ENCODE data around the gene LPCAT4. TPM values are rescaled to one million over a fixed set of nuclear protein-coding genes. Genes with fewer than 3 reads are reported as not detected.
"Not testable (repeated sequence)": the region's sequence is repeated elsewhere in the genome, so short reads cannot be mapped to it uniquely, and the experiment has no call there.

Gene LPCAT4
- total and polyA plus RNA-seq, 4 donors = 7.6 to 78.6 (median 34.8) TPM

GRCh38 chr15:34358948-34359347 is 8.0 kb downstream of the LPCAT4 start:
- Histone ChIP-seq H3K4me3 (ENCODE audit: low read length in 2 of 2) (no peak overlapping the region), H3K4me1 (ENCODE audit: control insufficient read depth in 1 of 2, insufficient read depth in 2 of 2, low read length in 2 of 2) (no peaks in the 10 kb centered on the region), H3K27ac (ENCODE audit: low read depth in 1 of 2, low read length in 2 of 2) (no peak overlapping the region), H3K27me3 (ENCODE audit: control insufficient read depth in 1 of 2, insufficient read depth in 2 of 2, low read length in 1 of 2) (no peaks in the 10 kb centered on the region), H3K36me3 (ENCODE audit: control insufficient read depth in 1 of 2, insufficient read depth in 2 of 2, low read length in 1 of 2) (peaks cover 0 to 6% of the 10 kb centered on the region in 2 donors), H3K9me3 (ENCODE audit: control insufficient read depth, low read length) (no peaks in the 10 kb centered on the region)
- intact Hi-C loops (cut with DNase I) = no loop called here
- ATAC-seq (ENCODE audit: low FRiP score) (no peak), DNase-seq (no peak)
- WGBS, 2 donors = 95 to 100% methylated on average over 4 of the region's 4 CpGs

GRCh38 chr15:34358367-34358766 is 8.6 kb downstream of the LPCAT4 start:
- Histone ChIP-seq H3K9me3 (ENCODE audit: control insufficient read depth, low read length) (no peaks in the 10 kb centered on the region), H3K4me1 (ENCODE audit: control insufficient read depth in 1 of 2, insufficient read depth in 2 of 2, low read length in 2 of 2) (no peaks in the 10 kb centered on the region), H3K4me3 (ENCODE audit: low read length in 2 of 2) (no peak overlapping the region), H3K36me3 (ENCODE audit: control insufficient read depth in 1 of 2, insufficient read depth in 2 of 2, low read length in 1 of 2) (peaks cover 0 to 6% of the 10 kb centered on the region in 2 donors), H3K27ac (ENCODE audit: low read depth in 1 of 2, low read length in 2 of 2) (no peak overlapping the region), H3K27me3 (ENCODE audit: control insufficient read depth in 1 of 2, insufficient read depth in 2 of 2, low read length in 1 of 2) (no peaks in the 10 kb centered on the region)
- no peak for ATAC-seq (ENCODE audit: low FRiP score)
- 73 to 75% methylated on average over 3 of the region's 3 CpGs for WGBS, 2 donors
- no peak for DNase-seq
- intact Hi-C loops (cut with DNase I) = no loop called here

DNA sequence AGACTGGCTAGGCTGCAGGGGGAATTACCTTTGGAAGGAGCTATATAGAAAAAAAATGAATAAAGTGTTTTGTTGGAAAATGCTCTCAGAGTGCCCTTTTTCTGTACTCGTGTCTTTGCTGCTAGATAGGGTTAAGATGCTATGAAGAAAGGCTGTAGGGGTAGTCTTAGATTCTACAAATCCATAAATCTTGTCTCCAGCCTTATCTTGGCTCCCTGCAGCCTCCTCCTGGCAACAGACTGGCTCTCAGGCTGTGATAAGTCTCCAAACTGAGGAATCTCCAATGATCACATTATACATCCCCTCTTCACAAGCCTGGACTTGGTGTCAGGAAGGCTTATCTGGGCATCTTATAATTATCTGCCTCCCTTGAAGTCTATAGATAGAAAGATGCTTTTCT is 9.3 kb downstream of the LPCAT4 start:
- H3K36me3 ChIP-seq (ENCODE audit: control insufficient read depth in 1 of 2, insufficient read depth in 2 of 2, low read length in 1 of 2) = peaks cover 0 to 6% of the 10 kb centered on the region in 2 donors
- no peaks in the 10 kb centered on the region for H3K9me3 ChIP-seq (ENCODE audit: control insufficient read depth, low read length)
- H3K27me3 ChIP-seq (ENCODE audit: control insufficient read depth in 1 of 2, insufficient read depth in 2 of 2, low read length in 1 of 2) = no peaks in the 10 kb centered on the region
- no peak overlapping the region for H3K4me3 ChIP-seq (ENCODE audit: low read length in 2 of 2)
- ATAC-seq (ENCODE audit: low FRiP score) (no peak), DNase-seq (no peak)
- no peak overlapping the region for H3K27ac ChIP-seq (ENCODE audit: low read depth in 1 of 2, low read length in 2 of 2)
- H3K4me1 ChIP-seq (ENCODE audit: control insufficient read depth in 1 of 2, insufficient read depth in 2 of 2, low read length in 2 of 2) = no peaks in the 10 kb centered on the region
- intact Hi-C loops (cut with DNase I) = no loop called here
- 80 to 84% methylated on average over 1 of the region's 1 CpG for WGBS, 2 donors

DNA sequence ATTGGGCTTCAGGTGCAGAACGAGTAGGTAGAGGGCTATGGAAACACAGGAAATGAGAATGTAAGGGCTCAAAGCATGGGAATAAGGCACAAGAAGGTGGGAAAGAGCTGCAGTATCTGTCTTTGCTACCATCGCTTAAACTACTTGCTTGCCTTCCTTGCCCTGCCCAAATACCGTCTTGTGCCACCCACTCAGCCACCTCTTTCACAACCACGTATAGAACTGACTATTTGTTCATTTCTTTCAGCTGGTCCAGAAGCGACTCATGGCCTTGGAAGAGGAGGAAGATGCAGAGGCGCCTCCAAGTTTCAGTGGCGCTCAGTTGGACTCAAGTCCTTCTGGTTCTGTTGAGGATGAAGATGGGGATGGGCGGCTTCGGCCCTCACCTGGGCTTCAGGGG is 11.8 kb downstream of the LPCAT4 start:
- no peak overlapping the region for H3K4me3 ChIP-seq (ENCODE audit: low read length in 2 of 2)
- H3K36me3 ChIP-seq (ENCODE audit: control insufficient read depth in 1 of 2, insufficient read depth in 2 of 2, low read length in 1 of 2) = peaks cover 0 to 2% of the 10 kb centered on the region in 2 donors
- H3K9me3 ChIP-seq (ENCODE audit: control insufficient read depth, low read length) = no peaks in the 10 kb centered on the region
- 81 to 92% methylated on average over 9 of the region's 9 CpGs for WGBS, 2 donors
- H3K4me1 ChIP-seq (ENCODE audit: control insufficient read depth in 1 of 2, insufficient read depth in 2 of 2, low read length in 2 of 2) = no peaks in the 10 kb centered on the region
- ATAC-seq (ENCODE audit: low FRiP score) (no peak), DNase-seq (no peak)
- H3K27ac ChIP-seq (ENCODE audit: low read depth in 1 of 2, low read length in 2 of 2) = no peak overlapping the region
- no peaks in the 10 kb centered on the region for H3K27me3 ChIP-seq (ENCODE audit: control insufficient read depth in 1 of 2, insufficient read depth in 2 of 2, low read length in 1 of 2)
- intact Hi-C loops (cut with DNase I) = no loop called here

- Histone ChIP-seq H3K27me3 (ENCODE audit: control insufficient read depth in 1 of 2, insufficient read depth in 2 of 2, low read length in 1 of 2) (no peaks in the 10 kb centered on the region), H3K27ac (ENCODE audit: low read depth in 1 of 2, low read length in 2 of 2) (no peak overlapping the region), H3K4me1 (ENCODE audit: control insufficient read depth in 1 of 2, insufficient read depth in 2 of 2, low read length in 2 of 2) (no peaks in the 10 kb centered on the region), H3K36me3 (ENCODE audit: control insufficient read depth in 1 of 2, insufficient read depth in 2 of 2, low read length in 1 of 2) (no peaks in the 10 kb centered on the region), H3K9me3 (ENCODE audit: control insufficient read depth, low read length) (no peaks in the 10 kb centered on the region), H3K4me3 (ENCODE audit: low read length in 2 of 2) (no peak overlapping the region)
- 93% methylated on average over 7 of the region's 7 CpGs for WGBS, 2 donors
- intact Hi-C loops (cut with DNase I) = no loop called here
- DNase-seq (peak in 1 of 2 donors; percentile 50), ATAC-seq (ENCODE audit: low FRiP score) (no peak)
Measured at GRCh38 chr15:34354286-34354685, 12.7 kb downstream of the LPCAT4 start.

GRCh38 chr15:34353627-34354026 is 13.4 kb downstream of the LPCAT4 start:
- ATAC-seq (ENCODE audit: low FRiP score) = no peak
- intact Hi-C loops (cut with DNase I) = no loop called here
- WGBS, 2 donors = 70 to 72% methylated on average over 2 of the region's 2 CpGs

GRCh38 chr15:34352996-34353395 is 14.0 kb downstream of the LPCAT4 start:
- H3K27me3 ChIP-seq (ENCODE audit: control insufficient read depth in 1 of 2, insufficient read depth in 2 of 2, low read length in 1 of 2); H3K27ac ChIP-seq (ENCODE audit: low read depth in 1 of 2, low read length in 2 of 2); DNase-seq; H3K36me3 ChIP-seq (ENCODE audit: control insufficient read depth in 1 of 2, insufficient read depth in 2 of 2, low read length in 1 of 2); intact Hi-C loops (cut with DNase I); ATAC-seq (ENCODE audit: low FRiP score); H3K4me1 ChIP-seq (ENCODE audit: control insufficient read depth in 1 of 2, insufficient read depth in 2 of 2, low read length in 2 of 2); H3K4me3 ChIP-seq (ENCODE audit: low read length in 2 of 2); H3K9me3 ChIP-seq (ENCODE audit: control insufficient read depth, low read length): not testable (repeated sequence)
- 91 to 95% methylated on average over 12 of the region's 12 CpGs for WGBS, 2 donors

More at GRCh38 chr15:34353627-34354026, 13.4 kb downstream of the LPCAT4 start:
- Histone ChIP-seq H3K27ac (ENCODE audit: low read depth in 1 of 2, low read length in 2 of 2) (no peak overlapping the region), H3K4me3 (ENCODE audit: low read length in 2 of 2) (no peak overlapping the region), H3K9me3 (ENCODE audit: control insufficient read depth, low read length) (no peaks in the 10 kb centered on the region), H3K27me3 (ENCODE audit: control insufficient read depth in 1 of 2, insufficient read depth in 2 of 2, low read length in 1 of 2) (no peaks in the 10 kb centered on the region), H3K4me1 (ENCODE audit: control insufficient read depth in 1 of 2, insufficient read depth in 2 of 2, low read length in 2 of 2) (no peaks in the 10 kb centered on the region), H3K36me3 (ENCODE audit: control insufficient read depth in 1 of 2, insufficient read depth in 2 of 2, low read length in 1 of 2) (no peaks in the 10 kb centered on the region)
- DNase-seq = no peak

- Histone ChIP-seq H3K9me3 (ENCODE audit: control insufficient read depth, low read length) (no peaks in the 10 kb centered on the region), H3K4me3 (ENCODE audit: low read length in 2 of 2) (no peak overlapping the region), H3K27me3 (ENCODE audit: control insufficient read depth in 1 of 2, insufficient read depth in 2 of 2, low read length in 1 of 2) (no peaks in the 10 kb centered on the region), H3K27ac (ENCODE audit: low read depth in 1 of 2, low read length in 2 of 2) (no peak overlapping the region), H3K36me3 (ENCODE audit: control insufficient read depth in 1 of 2, insufficient read depth in 2 of 2, low read length in 1 of 2) (no peaks in the 10 kb centered on the region), H3K4me1 (ENCODE audit: control insufficient read depth in 1 of 2, insufficient read depth in 2 of 2, low read length in 2 of 2) (no peaks in the 10 kb centered on the region)
- intact Hi-C loops (cut with DNase I) = loop anchor here in 1 of 2 donors (10.0 kb wide), 1 partner anchor 235 kb away; the partner anchor contains the start of gene GOLGA8B
- 84 to 87% methylated on average over 4 of the region's 4 CpGs for WGBS, 2 donors
- DNase-seq = no peak
- no peak for ATAC-seq (ENCODE audit: low FRiP score)
Measured at GRCh38 chr15:34349769-34350168, 17.2 kb downstream of the LPCAT4 start.

GRCh38 chr15:34348735-34349300 is 18.2 kb downstream of the LPCAT4 start:
- no peaks in the 10 kb centered on the region for H3K36me3 ChIP-seq (ENCODE audit: control insufficient read depth in 1 of 2, insufficient read depth in 2 of 2, low read length in 1 of 2)
- DNase-seq = no peak
- H3K27me3 ChIP-seq (ENCODE audit: control insufficient read depth in 1 of 2, insufficient read depth in 2 of 2, low read length in 1 of 2) = no peaks in the 10 kb centered on the region
- intact Hi-C loops (cut with DNase I) = loop anchor here in 1 of 2 donors (10.0 kb wide), 1 partner anchor 236 kb away; the partner anchor contains the start of gene GOLGA8B
- 65 to 68% methylated on average over 1 of the region's 1 CpG for WGBS, 2 donors
- no peak overlapping the region for H3K27ac ChIP-seq (ENCODE audit: low read depth in 1 of 2, low read length in 2 of 2)
- H3K4me1 ChIP-seq (ENCODE audit: control insufficient read depth in 1 of 2, insufficient read depth in 2 of 2, low read length in 2 of 2) = no peaks in the 10 kb centered on the region
- no peak for ATAC-seq (ENCODE audit: low FRiP score)
- no peaks in the 10 kb centered on the region for H3K9me3 ChIP-seq (ENCODE audit: control insufficient read depth, low read length)
- H3K4me3 ChIP-seq (ENCODE audit: low read length in 2 of 2) = no peak overlapping the region
